Mesendoderm (in vitro differentiated cells): Measurements from ENCODE around the gene NTRK3.

Source experiments
- DNase-seq: peaks from one replicate; pipeline ENCODE4 v3.0.0; 2013
- H2AK5ac ChIP-seq: 2 replicates; pipeline ENCODE4 v1.6.1; 2013; ENCODE audit warnings: low read length, inconsistent platforms
- H2BK120ac ChIP-seq: 2 replicates; pipeline ENCODE4 v1.6.1; 2013; ENCODE audit warnings: low read depth, mild to moderate bottlenecking, low read length, moderate library complexity, mixed read lengths
- H2BK15ac ChIP-seq: replicated peaks from 2 replicates; pipeline ENCODE4 v1.6.1; 2013; ENCODE audit warnings: low read depth, mild to moderate bottlenecking, moderate library complexity
- H2BK5ac ChIP-seq: 2 replicates; pipeline ENCODE4 v1.6.1; 2013; ENCODE audit warnings: low read length, inconsistent platforms
- H3K18ac ChIP-seq: 2 replicates; pipeline ENCODE4 v1.6.1; 2013; ENCODE audit warnings: mild to moderate bottlenecking, low read length, mixed read lengths
- H3K23ac ChIP-seq: one replicate; pipeline ENCODE4 v1.6.1; 2013; ENCODE audit warnings: low read length
- H3K27ac ChIP-seq: 2 replicates; pipeline ENCODE4 v1.5.1; 2013; ENCODE audit warnings: low read depth, mild to moderate bottlenecking, inconsistent platforms, low read length, moderate library complexity
- H3K27me3 ChIP-seq: 2 replicates; pipeline ENCODE4 v1.6.1; 2013; ENCODE audit warnings: low read length, control low read depth, mild to moderate bottlenecking, inconsistent platforms; ENCODE audit not compliant: insufficient read depth, poor library complexity
- H3K36me3 ChIP-seq: 2 replicates; pipeline ENCODE4 v1.6.1; 2013; ENCODE audit warnings: low read length, inconsistent platforms; ENCODE audit not compliant: control insufficient read depth, insufficient read depth
- H3K4ac ChIP-seq: one replicate; pipeline ENCODE4 v1.6.1; 2013; ENCODE audit warnings: low read depth, mild to moderate bottlenecking, low read length, moderate library complexity
- H3K4me1 ChIP-seq: 2 replicates; pipeline ENCODE4 v1.6.1; 2013; ENCODE audit warnings: low read depth, low read length, inconsistent platforms; ENCODE audit not compliant: control insufficient read depth
- H3K4me2 ChIP-seq: 2 replicates; pipeline ENCODE4 v1.6.1; 2013; ENCODE audit warnings: low read length
- H3K4me3 ChIP-seq: 2 replicates; pipeline ENCODE4 v1.5.1; 2013; ENCODE audit warnings: mild to moderate bottlenecking, low read length
- H3K56ac ChIP-seq: one replicate; pipeline ENCODE4 v1.6.1; 2013; ENCODE audit warnings: low read length
- H3K79me1 ChIP-seq: 2 replicates; pipeline ENCODE4 v1.6.1; 2013; ENCODE audit warnings: low read length, inconsistent platforms
- H3K79me2 ChIP-seq: 2 replicates; pipeline ENCODE4 v1.6.1; 2013; ENCODE audit warnings: mild to moderate bottlenecking, low read length; ENCODE audit not compliant: control insufficient read depth, insufficient read depth
- H3K9ac ChIP-seq: 2 replicates; pipeline ENCODE4 v1.6.1; 2013; ENCODE audit warnings: low read length, inconsistent platforms
- H4K5ac ChIP-seq: one replicate; pipeline ENCODE4 v1.6.1; 2013; ENCODE audit warnings: low read length
- H4K8ac ChIP-seq: one replicate; pipeline ENCODE4 v1.6.1; 2013; ENCODE audit warnings: low read depth, mild to moderate bottlenecking, control low read depth, low read length, moderate library complexity
- WGBS: extraction: QIAGEN DNeasy Blood & Tissue Kit; methylation state at CpG from one replicate; pipeline ENCODE4 v1.1.7; 2013; ENCODE audit warnings: low lambda C conversion rate, missing lambda C conversion rate; ENCODE audit not compliant: insufficient coverage; ENCODE audit errors: extremely low coverage; 5-methylcytosine and 5-hydroxymethylcytosine counted together

Gene NTRK3

GRCh38 chr15:88257311-88258092 lies 963 bp upstream of the NTRK3 start:
- Histone ChIP-seq H2BK5ac (no peak overlapping the region), H3K79me1 (no peaks in the 10 kb centered on the region), H4K8ac (no peak overlapping the region), H3K23ac (no peak overlapping the region), H3K4me1 (no peaks in the 10 kb centered on the region), H3K9ac (peak overlapping the region; percentile 36), H3K4me3 (peak overlapping the region; percentile 38), H3K4ac (no peak overlapping the region), H3K27me3 (peaks cover 21% of the 10 kb centered on the region), H2BK15ac (no peak overlapping the region), H3K56ac (peak overlapping the region; percentile 79), H3K36me3 (no peaks in the 10 kb centered on the region), H2BK120ac (no peak overlapping the region), H3K18ac (no peak overlapping the region), H3K4me2 (peak overlapping the region; percentile 97), H4K5ac (no peak overlapping the region), H2AK5ac (no peak overlapping the region), H3K27ac (no peak overlapping the region), H3K79me2 (no peaks in the 10 kb centered on the region)
- WGBS, result no CpG with 5 or more reads among the region's 49 CpGs
- peak; percentile 25 for DNase-seq

DNA sequence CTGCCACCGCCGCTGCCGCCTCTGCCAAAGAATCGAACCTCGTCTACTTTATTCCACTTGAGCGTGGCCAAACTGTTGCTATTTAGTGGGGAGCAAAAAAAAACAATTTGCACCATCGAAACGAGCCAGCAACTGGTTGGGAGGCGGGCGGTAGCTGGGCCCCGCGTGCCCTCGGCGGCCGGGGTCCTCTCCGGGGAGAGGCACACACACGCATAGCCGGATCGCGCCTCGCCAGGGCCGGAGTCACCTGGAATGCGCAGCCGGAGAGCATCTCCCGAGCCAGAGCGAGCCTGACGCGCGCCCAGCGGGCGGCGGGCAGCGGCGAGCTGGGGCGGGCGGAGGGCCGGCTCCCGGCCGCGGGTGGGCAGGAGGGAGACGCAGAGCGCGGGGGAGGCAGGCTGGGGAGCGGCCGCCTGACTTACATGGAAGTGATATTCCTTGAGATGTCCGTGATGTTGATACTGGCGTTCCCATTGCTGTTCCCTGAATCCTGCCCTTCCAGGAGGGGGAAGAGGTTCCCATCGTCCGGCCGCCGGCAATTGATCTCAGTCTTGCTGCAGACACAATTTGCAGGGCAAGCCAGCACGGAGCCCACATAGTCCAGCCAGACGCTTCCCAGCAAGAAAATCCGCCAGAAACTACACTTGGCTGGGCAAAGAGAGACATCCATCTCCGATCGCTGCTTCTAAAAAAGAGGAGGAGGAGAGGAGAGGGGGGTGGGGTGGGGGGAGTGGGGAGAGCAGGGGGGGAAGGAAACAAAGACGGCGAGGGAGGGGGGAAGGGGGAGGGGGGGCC lies 858 bp downstream of the NTRK3 start:
- H4K8ac ChIP-seq, result no peak overlapping the region
- H3K18ac ChIP-seq, result no peak overlapping the region
- no peak overlapping the region for H2AK5ac ChIP-seq
- no peaks in the 10 kb centered on the region for H3K79me1 ChIP-seq
- no peak overlapping the region for H3K4ac ChIP-seq
- H3K27me3 ChIP-seq, result peaks cover 21% of the 10 kb centered on the region
- H3K23ac ChIP-seq, result no peak overlapping the region
- no peaks in the 10 kb centered on the region for H3K4me1 ChIP-seq
- H3K4me3 ChIP-seq, result no peak overlapping the region
- no peak overlapping the region for H2BK120ac ChIP-seq
- H2BK5ac ChIP-seq, result no peak overlapping the region
- H3K36me3 ChIP-seq, result no peaks in the 10 kb centered on the region
- no peaks in the 10 kb centered on the region for H3K79me2 ChIP-seq
- H3K56ac ChIP-seq, result peak overlapping the region; percentile 60
- no peak overlapping the region for H3K9ac ChIP-seq
- no peak overlapping the region for H2BK15ac ChIP-seq
- no peak overlapping the region for H3K27ac ChIP-seq
- peak; percentile 56 for DNase-seq
- no CpG with 5 or more reads among the region's 58 CpGs for WGBS
- H4K5ac ChIP-seq, result no peak overlapping the region
- H3K4me2 ChIP-seq, result peak overlapping the region; percentile 83

- H3K56ac ChIP-seq, result peak overlapping the region; percentile 60
- no peaks in the 10 kb centered on the region for H3K79me1 ChIP-seq
- no CpG with 5 or more reads among the region's 23 CpGs for WGBS
- peak overlapping the region; percentile 19 for H3K4me2 ChIP-seq
- H4K5ac ChIP-seq, result no peak overlapping the region
- no peak overlapping the region for H2BK120ac ChIP-seq
- no peak overlapping the region for H3K9ac ChIP-seq
- H2AK5ac ChIP-seq, result no peak overlapping the region
- no peaks in the 10 kb centered on the region for H3K36me3 ChIP-seq
- H3K18ac ChIP-seq, result no peak overlapping the region
- H2BK15ac ChIP-seq, result no peak overlapping the region
- no peak overlapping the region for H3K4ac ChIP-seq
- H3K27me3 ChIP-seq, result peaks cover 21% of the 10 kb centered on the region
- no peaks in the 10 kb centered on the region for H3K4me1 ChIP-seq
- H4K8ac ChIP-seq, result no peak overlapping the region
- no peaks in the 10 kb centered on the region for H3K79me2 ChIP-seq
- H3K4me3 ChIP-seq, result no peak overlapping the region
- no peak overlapping the region for H3K27ac ChIP-seq
- H2BK5ac ChIP-seq, result no peak overlapping the region
- DNase-seq, result peak; percentile 29
- peak overlapping the region; percentile 1 for H3K23ac ChIP-seq
These were observed 1.5 kb downstream of the NTRK3 start for GRCh38 chr15:88255087-88255483.

DNA sequence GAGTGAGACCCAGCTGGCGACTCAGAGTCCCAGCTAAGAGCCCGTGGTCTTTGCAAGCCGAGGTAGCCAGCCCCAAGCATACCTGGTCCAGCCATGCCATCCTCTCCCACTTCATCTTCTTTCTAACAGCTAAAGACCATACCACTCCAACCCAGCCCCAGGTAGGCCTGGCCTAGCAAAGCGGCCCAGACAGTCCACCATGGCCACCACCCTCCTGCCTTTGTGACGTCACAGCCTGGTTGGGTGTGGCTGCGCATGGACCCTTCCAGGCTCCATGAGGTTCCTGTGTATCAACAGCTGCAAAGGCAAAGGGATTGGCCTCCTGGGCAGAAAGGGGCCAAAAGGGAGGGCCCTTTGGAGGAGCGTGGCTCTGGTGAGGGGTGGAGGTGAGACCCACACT lies 4.1 kb downstream of the NTRK3 start:
- Histone ChIP-seq H4K8ac (no peak overlapping the region), H3K9ac (no peak overlapping the region), H3K56ac (no peak overlapping the region), H2AK5ac (no peak overlapping the region), H3K18ac (no peak overlapping the region), H3K36me3 (no peaks in the 10 kb centered on the region), H3K23ac (no peak overlapping the region), H3K27ac (no peak overlapping the region), H3K79me1 (no peaks in the 10 kb centered on the region), H2BK120ac (no peak overlapping the region), H4K5ac (no peak overlapping the region), H3K4me3 (no peak overlapping the region), H3K4me1 (no peaks in the 10 kb centered on the region), H2BK15ac (no peak overlapping the region), H3K4ac (no peak overlapping the region), H3K4me2 (no peak overlapping the region), H3K27me3 (peaks cover 21% of the 10 kb centered on the region), H2BK5ac (no peak overlapping the region), H3K79me2 (no peaks in the 10 kb centered on the region)
- DNase-seq, result no peak
- no CpG with 5 or more reads among the region's 7 CpGs for WGBS

DNA sequence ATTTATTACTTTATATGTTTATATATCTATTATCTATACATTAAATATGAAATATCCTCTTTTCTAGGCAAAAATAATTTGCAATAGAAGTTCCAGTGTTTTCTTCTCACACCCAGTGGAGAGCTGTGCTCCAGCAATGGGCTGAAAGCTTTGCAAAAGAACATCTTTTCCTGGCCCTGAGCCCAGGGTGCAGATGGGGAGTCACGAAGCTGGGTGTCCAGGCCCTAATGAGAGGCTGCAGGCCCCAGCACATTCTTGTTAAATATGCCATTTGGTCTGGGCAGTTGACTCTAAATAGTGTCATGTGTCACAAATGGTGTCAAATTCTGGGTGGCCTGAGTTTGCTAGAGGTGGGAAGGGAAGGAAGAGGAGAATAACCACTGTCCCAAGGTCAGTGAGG lies 5.7 kb downstream of the NTRK3 start:
- peaks cover 19% of the 10 kb centered on the region for H3K27me3 ChIP-seq
- no CpG with 5 or more reads among the region's 1 CpG for WGBS

More for the DNA sequence above, 5.7 kb downstream of the NTRK3 start:
- Histone ChIP-seq H3K4me1 (peaks cover 3% of the 10 kb centered on the region), H2BK5ac (no peak overlapping the region), H3K4ac (no peak overlapping the region), H3K27ac (no peak overlapping the region), H3K56ac (no peak overlapping the region), H3K36me3 (no peaks in the 10 kb centered on the region), H3K18ac (no peak overlapping the region), H3K4me3 (no peak overlapping the region), H2BK120ac (no peak overlapping the region), H4K5ac (no peak overlapping the region), H2AK5ac (no peak overlapping the region), H3K23ac (no peak overlapping the region), H3K9ac (no peak overlapping the region), H3K79me2 (no peaks in the 10 kb centered on the region), H3K4me2 (no peak overlapping the region), H2BK15ac (no peak overlapping the region), H4K8ac (no peak overlapping the region), H3K79me1 (no peaks in the 10 kb centered on the region)
- peak; percentile 41 for DNase-seq
